Measurements from ENCODE around the gene DENND2A. TPM values are rescaled to one million over a fixed set of nuclear protein-coding genes. Genes with fewer than 3 reads are reported as not detected.
"Not testable (repeated sequence)": the region's sequence is repeated elsewhere in the genome, so short reads cannot be mapped to it uniquely, and the experiment has no call there.

The DENND2A gene
- total and polyA plus RNA-seq, 2 of the 4 experiments (the other 2 are of a cell fraction) = 7.5 to 10.3 TPM

DNA sequence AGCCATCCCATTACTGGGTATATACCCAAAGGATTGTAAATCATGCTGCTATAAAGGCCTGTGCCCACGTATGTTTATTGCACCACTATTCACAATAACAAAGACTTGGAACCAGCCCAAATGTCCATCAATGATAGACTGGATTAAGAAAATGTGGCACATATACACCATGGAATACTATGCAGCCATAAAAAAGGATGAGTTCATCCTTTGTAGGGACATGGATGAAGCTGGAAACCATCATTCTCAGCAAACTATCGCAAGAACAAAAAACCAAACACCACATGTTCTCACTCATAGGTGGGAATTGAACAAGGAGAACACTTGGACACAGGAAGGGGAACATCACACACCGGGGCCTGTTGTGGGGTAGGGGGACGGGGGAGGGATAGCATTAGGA is 111.2 kb downstream of the DENND2A start:
- in situ Hi-C loops (cut with MboI; ENCODE audit: low sequenced_read_pairs); H2AK9ac ChIP-seq (replicated peaks; ENCODE audit: low read depth, low read length, poor library complexity); H4K5ac ChIP-seq (ENCODE audit: low read depth, low read length); dilution Hi-C loops (cut with HindIII; ENCODE audit: low sequenced_read_pairs, unreplicated experiment); BruUV-seq (replicated peaks); H3K27ac ChIP-seq (ENCODE audit: insufficient read depth, low read length); ATAC-seq (ENCODE audit: low read depth); H3K4ac ChIP-seq (ENCODE audit: low read depth, low read length); H2BK120ac ChIP-seq (ENCODE audit: low read depth, low read length); H2AFZ ChIP-seq (replicated peaks; ENCODE audit: low read length, poor library complexity); H3K9me3 ChIP-seq (ENCODE audit: control insufficient read depth, insufficient read depth, low read length); H4K91ac ChIP-seq (ENCODE audit: insufficient read depth, low read depth, low read length); H2BK5ac ChIP-seq (ENCODE audit: low read depth, low read length, poor library complexity, severe bottlenecking); H2BK20ac ChIP-seq (ENCODE audit: low read depth, low read length); H3K23ac ChIP-seq (ENCODE audit: low read depth, low read length); H3K14ac ChIP-seq (replicated peaks; ENCODE audit: low read depth, low read length); H4K20me1 ChIP-seq (ENCODE audit: insufficient read depth, low read length); H3K56ac ChIP-seq (ENCODE audit: extremely low read depth, insufficient read depth, low read length); H3K18ac ChIP-seq (ENCODE audit: low read depth, low read length); H3K4me1 ChIP-seq (ENCODE audit: control insufficient read depth, insufficient read depth, low read length); H3K4me3 ChIP-seq (ENCODE audit: insufficient read depth, low read depth, low read length); H3K79me1 ChIP-seq (ENCODE audit: low read depth in 1 of 2, low read length in 2 of 2); H3K4me2 ChIP-seq (ENCODE audit: low read depth, low read length); H3K9ac ChIP-seq (ENCODE audit: low read depth, low read length); H3K27me3 ChIP-seq (ENCODE audit: control insufficient read depth, insufficient read depth, low read length); DNase-seq; CTCF ChIA-PET; H2BK15ac ChIP-seq (ENCODE audit: low read depth, low read length); H4K8ac ChIP-seq (ENCODE audit: low read depth in 2 of 2, low read length in 2 of 2); H2AK5ac ChIP-seq (ENCODE audit: low read depth, low read length); intact Hi-C loops (cut with micrococcal nuclease): not testable (repeated sequence)
- Histone ChIP-seq H3K9me1 (ENCODE audit: insufficient read depth, low read length) (peaks cover 15% of the 10 kb centered on the region), H3K36me3 (ENCODE audit: control insufficient read depth, insufficient read depth, low read length) (peaks cover 21% of the 10 kb centered on the region)
- POLR2A ChIA-PET (ENCODE audit: unreplicated experiment) = interaction anchor here (0.6 kb wide), 1 partner anchor 78 kb away, joined by 3 read pairs; no protein-coding TSS in a partner anchor
- no CpG with 5 or more reads among the region's 4 CpGs for WGBS, 2 experiments (ENCODE audit: extremely low coverage in 2 of 2, insufficient read length in 1 of 2)

Data from IMR-90 (cell line).